HepG2 (cell line): ENCODE data around the gene MTHFS. TPM values are rescaled to one million over a fixed set of nuclear protein-coding genes. Genes with fewer than 3 reads are reported as not detected.

Source experiments
- ATAC-seq: fragments of 200-7000 bp; cut with Tn5 transposase; 3 replicates; pipeline ENCODE4 v1.9.1; 2020; ENCODE audit warnings: mild to moderate bottlenecking, moderate library complexity
- BruUV-seq: library from RNA; stranded (reverse); fragments of 400-500 nt; replicated peaks from 2 replicates; lab custom pipeline; 2021; lab: Mats Ljungman, UMichigan
- CTCF ChIA-PET: fragments of 300-600 bp; formaldehyde crosslinking; extraction: SDS; loops from one replicate; lab custom pipeline; 2021; ENCODE audit warnings: low total read pairs, inconsistent platforms, low intra/inter-chr PET ratio; lab: Yijun Ruan, JAX
- POLR2A ChIA-PET: fragments of 350-600 bp; sonication (Branson Sonifier 250); formaldehyde crosslinking; loops from one replicate; lab custom pipeline; 2020; ENCODE audit warnings: antibody characterized with exemption, inconsistent platforms; lab: Yijun Ruan, JAX
- DNase-seq: peaks from one replicate; pipeline ENCODE4 v3.0.0-alpha.2; 2015; ENCODE audit warnings: low spot score
- FAIRE-seq: peaks from 3 replicates; lab custom pipeline; 2011; peaks lifted over from hg19 to GRCh38; lab: Jason Lieb, UNC
- H2AFZ ChIP-seq: one replicate; pipeline ENCODE4 v1.6.1; 2011; ENCODE audit warnings: low read length, inconsistent platforms
- H3K27ac ChIP-seq: fragments of 300-600 bp; 3 replicates; pipeline ENCODE4 v1.8.0; 2011; ENCODE audit warnings: mixed run types, mild to moderate bottlenecking, mixed read lengths, low read length, inconsistent platforms; ENCODE audit not compliant: insufficient read depth; ENCODE audit errors: extremely low read length
- H3K27me3 ChIP-seq, 2 experiments: fragments of 200-600 bp in 1 of 2; 2 replicates in 1 of 2; 3 replicates in 1 of 2; pipeline versions ENCODE4 v1.6.0 to v1.8.0; 2011; ENCODE audit warnings: low read length in 2 of 2, mild to moderate bottlenecking in 2 of 2, moderate library complexity in 2 of 2, inconsistent platforms in 1 of 2; ENCODE audit not compliant: insufficient read depth in 2 of 2, control insufficient read depth in 1 of 2
- H3K36me3 ChIP-seq, 2 experiments: fragments of 200-600 bp in 1 of 2; replicated peaks in 1 of 2; 2 replicates in 1 of 2; 3 replicates in 1 of 2; pipeline versions ENCODE4 v1.5.1 to v1.8.0; 2011; ENCODE audit warnings: low read length in 2 of 2, inconsistent platforms in 1 of 2; ENCODE audit not compliant: insufficient read depth in 2 of 2, control insufficient read depth in 1 of 2
- H3K4me1 ChIP-seq: 2 replicates; pipeline ENCODE4 v1.5.1; 2012; ENCODE audit warnings: low read length, inconsistent platforms; ENCODE audit not compliant: insufficient read depth
- H3K4me2 ChIP-seq: 2 replicates; pipeline ENCODE4 v1.6.0; 2011; ENCODE audit warnings: low read depth, low read length, inconsistent platforms
- H3K4me3 ChIP-seq, 3 experiments: fragments of 200-600 bp in 1 of 3; sonication (generic), shearing (Covaris generic) in 1 of 3; replicated peaks in 1 of 3; 2 replicates each; pipeline ENCODE4 v1.5.1; 2011 to 2016; ENCODE audit warnings: low read length in 3 of 3, inconsistent platforms in 2 of 3, low read depth in 2 of 3, mild to moderate bottlenecking in 2 of 3, control low read depth in 1 of 3, mixed read lengths in 1 of 3; ENCODE audit not compliant: insufficient read depth in 1 of 3
- H3K79me2 ChIP-seq: one replicate; pipeline ENCODE4 v1.6.1; 2011; ENCODE audit warnings: low read length, inconsistent platforms; ENCODE audit not compliant: insufficient read depth
- H3K9ac ChIP-seq: 2 replicates; pipeline ENCODE4 v1.6.0; 2011; ENCODE audit warnings: mild to moderate bottlenecking, low read depth, low read length, inconsistent platforms; ENCODE audit not compliant: insufficient read depth
- H3K9me3 ChIP-seq: 2 replicates; pipeline ENCODE4 v1.5.1; 2012; ENCODE audit warnings: mild to moderate bottlenecking, low read length
- H4K20me1 ChIP-seq: 2 replicates; pipeline ENCODE4 v1.6.0; 2011; ENCODE audit warnings: inconsistent platforms, mild to moderate bottlenecking, low read length, moderate library complexity; ENCODE audit not compliant: insufficient read depth
- AHR ChIP-seq: IDR thresholded peaks from 2 replicates; pipeline ENCODE4 v1.6.1; 2018; ENCODE audit warnings: missing genetic modification reagents, missing compliant biosample characterization
- ATAD3A ChIP-seq: sonication (generic); formaldehyde crosslinking; IDR thresholded peaks from 2 replicates; pipeline ENCODE4 v1.4.0; 2020; ENCODE audit warnings: missing genetic modification reagents
- BRD4 ChIP-seq: sonication (generic); formaldehyde crosslinking; IDR thresholded peaks from 2 replicates; pipeline ENCODE4 v1.4.0; 2020; ENCODE audit warnings: missing genetic modification reagents
- GZF1 ChIP-seq: sonication (generic); formaldehyde crosslinking; IDR thresholded peaks from 2 replicates; pipeline ENCODE4 v1.5.1; 2020; ENCODE audit warnings: mild to moderate bottlenecking, missing genetic modification reagents
- HMGA1 ChIP-seq: sonication (generic); formaldehyde crosslinking; conservative IDR thresholded peaks from 2 replicates; pipeline ENCODE4 v1.4.0; 2020; ENCODE audit warnings: missing genetic modification reagents
- KLF15 ChIP-seq: sonication (generic); formaldehyde crosslinking; IDR thresholded peaks from 2 replicates; pipeline ENCODE4 v1.8.1; 2023; ENCODE audit warnings: borderline replicate concordance, mild to moderate bottlenecking, inconsistent platforms, missing genetic modification reagents, mixed read lengths
- MIXL1 ChIP-seq: IDR thresholded peaks from 2 replicates; pipeline ENCODE4 v1.6.1; 2016
- NFE2 ChIP-seq: sonication (generic); formaldehyde crosslinking; IDR thresholded peaks from 2 replicates; pipeline ENCODE4 v1.4.0; 2020; ENCODE audit warnings: missing genetic modification reagents
- PCBP1 ChIP-seq: fragments of 200-400 bp; formaldehyde crosslinking; IDR thresholded peaks from 2 replicates; pipeline ENCODE4 v1.6.1; 2017; ENCODE audit warnings: mild to moderate bottlenecking, low read depth, low read length, borderline replicate concordance
- PHF5A ChIP-seq: IDR thresholded peaks from one replicate; pipeline ENCODE4 v1.6.1; 2018; ENCODE audit warnings: low read depth, missing genetic modification reagents; ENCODE audit not compliant: unreplicated experiment
- PITX1 ChIP-seq: sonication (generic); formaldehyde crosslinking; IDR thresholded peaks from 2 replicates; pipeline ENCODE4 v1.5.1; 2020; ENCODE audit warnings: mild to moderate bottlenecking, missing genetic modification reagents
- TRAFD1 ChIP-seq: sonication (generic); formaldehyde crosslinking; IDR thresholded peaks from 2 replicates; pipeline ENCODE4 v1.5.1; 2020; ENCODE audit warnings: missing genetic modification reagents, mild to moderate bottlenecking, borderline replicate concordance
- ZNF124 ChIP-seq: sonication (generic); formaldehyde crosslinking; IDR thresholded peaks from 2 replicates; pipeline ENCODE4 v1.4.0; 2020; ENCODE audit warnings: missing genetic modification reagents
- ZNF17 ChIP-seq: sonication (generic); formaldehyde crosslinking; IDR thresholded peaks from 2 replicates; pipeline ENCODE4 v1.5.0; 2020; ENCODE audit warnings: mild to moderate bottlenecking, missing genetic modification reagents
- ZNF546 ChIP-seq: sonication (generic); formaldehyde crosslinking; conservative IDR thresholded peaks from 2 replicates; pipeline ENCODE4 v1.8.1; 2023; ENCODE audit warnings: mild to moderate bottlenecking, missing genetic modification reagents
- ZNF570 ChIP-seq: sonication (generic); formaldehyde crosslinking; IDR thresholded peaks from 2 replicates; pipeline ENCODE4 v1.4.0; 2020; ENCODE audit warnings: mild to moderate bottlenecking, missing genetic modification reagents, borderline replicate concordance
- ZNF780A ChIP-seq: sonication (generic); formaldehyde crosslinking; IDR thresholded peaks from 2 replicates; pipeline ENCODE4 v1.8.0; 2022; ENCODE audit warnings: mild to moderate bottlenecking, missing genetic modification reagents, moderate library complexity
- ZNF790 ChIP-seq: sonication (generic); formaldehyde crosslinking; IDR thresholded peaks from 2 replicates; pipeline ENCODE4 v1.8.0; 2022; ENCODE audit warnings: missing genetic modification reagents, mild to moderate bottlenecking, borderline replicate concordance
- ZSCAN31 ChIP-seq: sonication (generic); formaldehyde crosslinking; IDR thresholded peaks from 2 replicates; pipeline ENCODE4 v1.5.0; 2020; ENCODE audit warnings: low read depth, mild to moderate bottlenecking, missing genetic modification reagents
- WGBS: methylation state at CpG from one replicate; pipeline ENCODE4 v1.1.6; 2017; ENCODE audit warnings: low lambda C conversion rate; 5-methylcytosine and 5-hydroxymethylcytosine counted together
- in situ Hi-C: cut with HindIII; loops from 2 replicates; pipeline ENCODE4 v1.10.0; 2017; ENCODE audit warnings: low pct_unique_long_range_greater_than_20kb; ENCODE audit not compliant: extremely low pct_ligation_motif_present
- intact Hi-C: fragments of 100-400 bp; cut with micrococcal nuclease; formaldehyde crosslinking; loops from one replicate; pipeline ENCODE4 v1.10.0; 2022; ENCODE audit not compliant: unreplicated experiment
- polyA plus RNA-seq, 8 experiments: library from polyadenylated mRNA; depleted of rRNA in 3 of 8; stranded (reverse) in 7 of 8; unstranded in 1 of 8; fragments of >200 nt; fragmentation: Illumina TruSeq in 4 of 8; extraction: Trizol in 4 of 8; gene quantifications; 2 replicates each; pipeline versions ENCODE4 v1.2.1 to v1.2.3, GENCODE V29; 2011 to 2016; ENCODE audit warnings: low read depth in 4 of 8, missing spikeins in 1 of 8, mixed read lengths in 1 of 8; ENCODE audit not compliant: insufficient read depth in 1 of 8
- total RNA-seq, 5 experiments: library from RNA; depleted of rRNA; stranded (reverse); fragments of >200 nt; fragmentation: Illumina TruSeq; extraction: Trizol; gene quantifications; 2 replicates each; pipeline ENCODE4 v1.2.3, GENCODE V29; 2016; ENCODE audit warnings: low read depth in 1 of 5
- TF ChIP-seq, protein P1 (sequence below): sonication (generic); formaldehyde crosslinking; IDR thresholded peaks from 2 replicates; pipeline ENCODE4 v1.4.0; 2020; ENCODE audit warnings: missing genetic modification reagents

Gene MTHFS
- total and polyA plus RNA-seq, 2 of the 13 experiments (the other 11 are each of a cell fraction or from before 2014, with no cell fraction given), result 37.0 to 49.7 TPM

DNA sequence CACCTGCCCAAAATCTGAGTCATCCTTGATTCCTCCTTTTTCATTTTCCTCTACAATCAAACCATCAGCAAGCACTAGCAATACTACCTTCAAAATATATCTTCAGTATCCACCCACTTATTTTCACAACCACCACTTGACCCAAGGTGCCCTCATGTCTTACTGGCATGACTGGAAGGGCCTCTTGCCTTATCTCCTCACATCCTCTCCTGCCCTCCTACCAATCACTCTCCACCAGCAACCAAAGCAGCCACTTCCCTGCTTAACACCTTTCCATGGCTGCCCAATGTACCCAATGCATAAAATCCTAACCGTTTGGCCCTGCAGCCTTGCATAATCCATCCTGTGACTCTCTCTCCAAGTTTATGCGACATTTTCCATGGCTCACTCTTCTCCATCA, 76.0 kb downstream of the MTHFS start:
- DNase-seq (no peak), FAIRE-seq (no peak), ATAC-seq (no peak)
- Histone ChIP-seq H3K79me2 (no peaks in the 10 kb centered on the region), H3K4me1 (no peaks in the 10 kb centered on the region), H3K4me3 (no peak overlapping the region), H4K20me1 (no peaks in the 10 kb centered on the region), H3K4me2 (no peak overlapping the region), H2AFZ (no peak overlapping the region), H3K27me3 (no peaks in the 10 kb centered on the region), H3K36me3 (no peaks in the 10 kb centered on the region), H3K27ac (no peak overlapping the region), H3K9ac (no peak overlapping the region), H3K9me3 (no peaks in the 10 kb centered on the region)
- ChIA-PET CTCF (no interaction called here), POLR2A (no interaction called here)
- TF ChIP-seq PITX1 (CRISPR knock-in tag) (no peak), ZNF780A (CRISPR knock-in tag) (no peak), ZNF17 (no peak), ZNF790 (CRISPR knock-in tag) (no peak), ZNF124 (CRISPR knock-in tag) (no peak), AHR (CRISPR knock-in tag) (no peak)
- intact Hi-C loops (no loop called here), in situ Hi-C loops (no loop called here)
- 52% methylated on average over 2 of the region's 2 CpGs for WGBS
- BruUV-seq, result no TSS peak

DNA sequence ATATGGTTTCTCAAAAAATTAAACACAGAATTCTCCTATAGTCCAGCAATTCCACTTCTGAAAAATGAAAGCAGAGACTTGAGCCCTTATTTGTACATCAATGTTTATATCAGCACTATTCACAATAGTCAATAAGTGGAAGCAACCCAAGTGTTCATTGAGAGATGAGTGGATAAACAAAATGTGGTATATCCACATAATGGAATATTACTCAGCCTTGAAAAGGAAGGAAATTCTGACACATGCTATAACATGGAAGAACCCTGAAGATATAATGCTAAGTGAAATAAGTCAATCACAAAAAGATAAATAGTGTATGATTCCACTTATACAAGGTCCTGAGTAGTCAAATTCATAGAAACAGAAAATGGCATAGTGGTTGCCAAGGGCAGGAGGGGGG, 76.6 kb downstream of the MTHFS start:
- in situ Hi-C loops, result no loop called here
- no peak overlapping the region for H3K4me2 ChIP-seq
- H3K36me3 ChIP-seq, result no peaks in the 10 kb centered on the region
- H2AFZ ChIP-seq, result no peak overlapping the region
- no peaks in the 10 kb centered on the region for H4K20me1 ChIP-seq
- no peak overlapping the region for H3K9ac ChIP-seq
- no peaks in the 10 kb centered on the region for H3K4me1 ChIP-seq
- DNase-seq (no peak), ATAC-seq (no peak)
- TF ChIP-seq KLF15 (no peak), PHF5A (no peak), MIXL1 (CRISPR knock-in tag) (no peak), HMGA1 (CRISPR knock-in tag) (no peak), BRD4 (CRISPR knock-in tag) (no peak), ATAD3A (CRISPR knock-in tag) (no peak), NFE2 (CRISPR knock-in tag) (no peak), ZSCAN31 (CRISPR knock-in tag) (no peak), TRAFD1 (CRISPR knock-in tag) (no peak), ZNF570 (CRISPR knock-in tag) (no peak), GZF1 (CRISPR knock-in tag) (no peak), ZNF546 (CRISPR knock-in tag) (no peak), PCBP1 (no peak)
- TF ChIP-seq, protein P1, sequence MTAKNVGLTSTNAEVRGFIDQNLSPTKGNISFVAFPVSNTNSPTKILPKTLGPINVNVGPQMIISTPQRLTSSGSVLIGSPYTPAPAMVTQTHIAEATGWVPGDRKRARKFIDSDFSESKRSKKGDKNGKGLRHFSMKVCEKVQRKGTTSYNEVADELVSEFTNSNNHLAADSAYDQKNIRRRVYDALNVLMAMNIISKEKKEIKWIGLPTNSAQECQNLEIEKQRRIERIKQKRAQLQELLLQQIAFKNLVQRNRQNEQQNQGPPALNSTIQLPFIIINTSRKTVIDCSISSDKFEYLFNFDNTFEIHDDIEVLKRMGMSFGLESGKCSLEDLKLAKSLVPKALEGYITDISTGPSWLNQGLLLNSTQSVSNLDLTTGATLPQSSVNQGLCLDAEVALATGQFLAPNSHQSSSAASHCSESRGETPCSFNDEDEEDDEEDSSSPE, result no peak
- TF ChIP-seq, all 625 proteins: peak for 0
- Histone ChIP-seq H3K4me3 (no peak overlapping the region), H3K27ac (no peak overlapping the region), H3K79me2 (no peaks in the 10 kb centered on the region), H3K9me3 (no peaks in the 10 kb centered on the region), H3K27me3 (no peaks in the 10 kb centered on the region)
- FAIRE-seq, result no peak
- ChIA-PET POLR2A (no interaction called here), CTCF (no interaction called here)
- intact Hi-C loops, result no loop called here
- BruUV-seq, result no TSS peak
